Measurements from ENCODE around the gene CSMD2. TPM values are rescaled to one million over a fixed set of nuclear protein-coding genes. Genes with fewer than 3 reads are reported as not detected.

Gene CSMD2
- total and polyA plus RNA-seq, 2 of the 4 experiments (the other 2 are of a cell fraction) = under 0.01 to 0.36 TPM

GRCh38 chr1:34167389-34167788 is 2.4 kb upstream of the CSMD2 start:
- Histone ChIP-seq H4K8ac (ENCODE audit: low read depth in 2 of 2, low read length in 2 of 2) (no peak overlapping the region), H3K14ac (replicated peaks; ENCODE audit: low read depth, low read length) (no peak overlapping the region), H2AK9ac (replicated peaks; ENCODE audit: low read depth, low read length, poor library complexity) (no peak overlapping the region), H3K79me1 (ENCODE audit: low read depth in 1 of 2, low read length in 2 of 2) (no peaks in the 10 kb centered on the region), H3K9me3 (ENCODE audit: control insufficient read depth, insufficient read depth, low read length) (no peaks in the 10 kb centered on the region), H3K56ac (ENCODE audit: extremely low read depth, insufficient read depth, low read length) (no peak overlapping the region), H2BK5ac (ENCODE audit: low read depth, low read length, poor library complexity, severe bottlenecking) (no peak overlapping the region), H2AFZ (replicated peaks; ENCODE audit: low read length, poor library complexity) (no peak overlapping the region), H2AK5ac (ENCODE audit: low read depth, low read length) (no peak overlapping the region), H3K18ac (ENCODE audit: low read depth, low read length) (no peak overlapping the region), H4K5ac (ENCODE audit: low read depth, low read length) (no peak overlapping the region), H3K27me3 (ENCODE audit: control insufficient read depth, insufficient read depth, low read length) (peaks cover 15% of the 10 kb centered on the region), H3K4me3 (ENCODE audit: insufficient read depth, low read depth, low read length) (no peak overlapping the region), H3K4me1 (ENCODE audit: control insufficient read depth, insufficient read depth, low read length) (no peaks in the 10 kb centered on the region; the same call in 1 of the 2 replicates), H4K20me1 (ENCODE audit: insufficient read depth, low read length) (no peaks in the 10 kb centered on the region), H4K91ac (ENCODE audit: insufficient read depth, low read depth, low read length) (no peak overlapping the region), H2BK15ac (ENCODE audit: low read depth, low read length) (no peak overlapping the region), H3K4ac (ENCODE audit: low read depth, low read length) (no peak overlapping the region), H3K23ac (ENCODE audit: low read depth, low read length) (no peak overlapping the region), H3K9me1 (ENCODE audit: insufficient read depth, low read length) (no peaks in the 10 kb centered on the region), H3K27ac (ENCODE audit: insufficient read depth, low read length) (no peak overlapping the region), H3K4me2 (ENCODE audit: low read depth, low read length) (no peak overlapping the region), H3K9ac (ENCODE audit: low read depth, low read length) (no peak overlapping the region), H2BK120ac (ENCODE audit: low read depth, low read length) (no peak overlapping the region), H2BK20ac (ENCODE audit: low read depth, low read length) (no peak overlapping the region), H3K36me3 (ENCODE audit: control insufficient read depth, insufficient read depth, low read length) (no peaks in the 10 kb centered on the region)
- CTCF ChIA-PET = no interaction called here
- dilution Hi-C loops (cut with HindIII; ENCODE audit: low sequenced_read_pairs, unreplicated experiment) (no loop called here), intact Hi-C loops (cut with micrococcal nuclease) (no loop called here), in situ Hi-C loops (cut with MboI; ENCODE audit: low sequenced_read_pairs) (no loop called here)
- DNase-seq (no peak), ATAC-seq (ENCODE audit: low read depth) (no peak)
- no CpG with 5 or more reads among the region's 13 CpGs for WGBS, 2 experiments (ENCODE audit: extremely low coverage in 2 of 2, insufficient read length in 1 of 2)
- no TSS peak for BruUV-seq (replicated peaks)
- POLR2A ChIA-PET (ENCODE audit: unreplicated experiment) = no interaction called here
- TF ChIP-seq RFX5 (IDR thresholded peaks at IDR 0.05; ENCODE audit: low read depth, low read length) = no peak
- TF ChIP-seq RAD21 (IDR thresholded peaks at IDR 0.05; ENCODE audit: low read length) = no peak
- no peak for TF ChIP-seq CHD1 (IDR thresholded peaks at IDR 0.05; ENCODE audit: low read depth, low read length)
- no peak for TF ChIP-seq MAFK (IDR thresholded peaks at IDR 0.05; ENCODE audit: low read depth, low read length)
- TF ChIP-seq POLR2A (IDR thresholded peaks at IDR 0.05; ENCODE audit: low read depth, low read length) = no peak
- TF ChIP-seq BHLHE40 (IDR thresholded peaks at IDR 0.05; ENCODE audit: low read depth, low read length) = no peak
- no peak for TF ChIP-seq CEBPB (IDR thresholded peaks at IDR 0.05; ENCODE audit: low read depth, low read length)
- no peak for TF ChIP-seq CTCF (conservative IDR thresholded peaks at IDR 0.05; ENCODE audit: low read depth, low read length)
- no peak for TF ChIP-seq NFE2L2 (IDR thresholded peaks at IDR 0.05; ENCODE audit: low read depth, low read length)
- TF ChIP-seq FOS (IDR thresholded peaks at IDR 0.05; ENCODE audit: low read depth, low read length) = no peak
- TF ChIP-seq ELK1 (IDR thresholded peaks at IDR 0.05; ENCODE audit: borderline replicate concordance, low read depth, low read length) = no peak
- TF ChIP-seq RCOR1 (IDR thresholded peaks at IDR 0.05; ENCODE audit: insufficient replicate concordance, low read length) = no peak
- no peak for TF ChIP-seq USF2 (IDR thresholded peaks at IDR 0.05; ENCODE audit: low read depth, low read length)
- TF ChIP-seq MXI1 (IDR thresholded peaks at IDR 0.05; ENCODE audit: borderline replicate concordance, low read depth, low read length) = no peak
- no peak for TF ChIP-seq MAZ (IDR thresholded peaks at IDR 0.05; ENCODE audit: borderline replicate concordance, low read depth, low read length)
